NAMALWA (cell line): ENCODE data around the gene RANBP3L.
A peak's percentile ranks its signal among the peaks of the same experiment; 100 is the strongest.

Source experiments
- DNase-seq: peaks from one replicate; pipeline ENCODE4 v3.0.0-alpha.2; 2015; ENCODE audit warnings: low spot score

The RANBP3L gene

DNA sequence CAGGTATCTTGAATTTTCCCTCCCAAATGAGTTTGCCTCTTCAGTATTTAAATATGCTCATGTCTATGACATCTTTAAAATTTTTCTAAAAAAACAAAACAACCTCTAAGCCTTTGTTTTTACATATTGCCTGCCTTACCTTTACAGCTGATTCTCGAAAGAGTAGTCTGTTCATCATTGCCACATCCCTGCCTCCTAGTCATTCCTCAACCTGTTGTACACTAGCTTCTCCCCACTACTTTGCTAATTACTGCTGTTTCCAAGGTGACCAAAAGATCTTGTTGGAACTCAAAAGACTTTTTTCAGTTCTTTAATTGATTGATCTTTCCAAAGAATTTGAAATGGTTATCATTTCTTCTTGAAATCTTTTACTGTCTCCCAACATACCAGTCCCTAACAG is 58.0 kb downstream of the RANBP3L start:
- no peak for DNase-seq

DNA sequence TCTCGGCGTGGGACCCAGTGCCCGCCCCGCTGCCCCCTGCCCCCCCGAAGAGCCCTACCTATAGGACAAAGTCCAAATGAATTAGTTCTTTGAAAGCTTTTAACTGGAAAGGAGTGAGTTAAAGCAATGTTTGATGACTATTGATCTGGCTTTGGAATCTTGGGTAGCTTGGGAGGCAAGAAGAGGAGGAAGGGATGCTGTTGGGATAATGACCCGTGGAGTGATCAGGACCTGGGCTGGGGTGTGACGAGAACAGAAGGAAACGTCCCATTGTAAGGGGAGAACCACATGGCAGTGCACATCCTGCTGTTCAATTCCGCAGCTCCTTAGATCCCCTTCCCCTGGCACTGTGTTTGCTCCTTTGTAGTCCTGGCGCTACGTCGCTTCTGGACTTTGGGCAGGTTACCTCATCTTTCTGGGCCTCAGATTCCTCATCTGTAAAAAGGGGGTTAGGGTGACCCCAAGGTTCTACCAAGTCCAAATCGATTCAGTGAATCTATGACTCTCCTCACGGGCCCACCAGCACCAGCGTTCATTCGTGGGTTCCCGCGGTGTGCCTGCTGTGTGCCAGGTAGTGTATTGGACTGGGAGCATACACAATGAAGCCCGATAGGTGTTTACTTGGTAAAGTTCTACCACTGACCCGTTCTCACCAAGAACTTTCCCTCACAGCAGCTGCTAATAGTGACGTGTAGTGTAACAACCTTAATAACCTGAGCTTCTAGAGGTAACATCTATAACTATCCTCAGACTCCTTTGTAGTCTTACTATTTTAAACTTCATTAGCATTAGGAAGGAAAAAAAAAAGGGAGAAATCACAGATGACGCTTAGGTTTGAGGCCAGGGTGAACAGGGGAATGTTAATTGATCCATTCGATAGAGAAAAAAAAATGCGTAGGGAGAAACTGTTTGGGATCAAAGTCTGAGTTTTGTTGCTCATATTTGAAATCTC is 58.9 kb downstream of the RANBP3L start:
- no peak for DNase-seq

GRCh38 chr5:36241631-36242533 is 59.8 kb downstream of the RANBP3L start, which contains the start of gene NADK2:
NADK2 (minus strand) TSS chr5:36241925; CDS start chr5:36241798, 127 bp downstream.
- DNase-seq = peak; percentile 98

- peak; percentile 71 for DNase-seq
These were observed 60.7 kb downstream of the RANBP3L start for GRCh38 chr5:36240779-36241630.

- DNase-seq = peak; percentile 48
These were observed 62.1 kb downstream of the RANBP3L start for GRCh38 chr5:36239370-36240293.

- peak; percentile 36 for DNase-seq
These were observed 63.0 kb downstream of the RANBP3L start for GRCh38 chr5:36238502-36239295.

GRCh38 chr5:36237751-36238150 is 64.0 kb downstream of the RANBP3L start:
- DNase-seq = peak; percentile 54

GRCh38 chr5:36236801-36237200 is 64.9 kb downstream of the RANBP3L start:
- peak; percentile 84 for DNase-seq

DNA sequence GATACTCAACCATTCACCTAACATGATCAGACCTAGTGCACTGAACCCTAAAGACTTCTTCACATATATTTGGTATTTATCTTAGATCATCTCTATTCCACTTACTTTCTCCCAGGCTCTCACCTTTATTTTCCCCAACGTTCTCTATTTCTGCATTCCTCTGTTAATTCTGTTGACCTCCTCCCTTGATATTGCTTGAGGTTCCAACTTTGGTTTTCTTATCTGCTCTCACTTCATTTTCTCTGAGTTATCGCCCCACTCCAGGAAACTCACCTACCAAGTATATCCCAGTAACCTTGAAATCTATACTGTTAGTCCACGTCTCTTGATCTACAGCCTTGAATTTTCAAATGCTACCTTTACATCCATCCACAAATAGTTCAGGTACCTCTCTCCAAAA is 69.2 kb downstream of the RANBP3L start:
- DNase-seq = no peak

GRCh38 chr5:36230151-36230790 is 71.4 kb downstream of the RANBP3L start:
- no peak for DNase-seq

DNA sequence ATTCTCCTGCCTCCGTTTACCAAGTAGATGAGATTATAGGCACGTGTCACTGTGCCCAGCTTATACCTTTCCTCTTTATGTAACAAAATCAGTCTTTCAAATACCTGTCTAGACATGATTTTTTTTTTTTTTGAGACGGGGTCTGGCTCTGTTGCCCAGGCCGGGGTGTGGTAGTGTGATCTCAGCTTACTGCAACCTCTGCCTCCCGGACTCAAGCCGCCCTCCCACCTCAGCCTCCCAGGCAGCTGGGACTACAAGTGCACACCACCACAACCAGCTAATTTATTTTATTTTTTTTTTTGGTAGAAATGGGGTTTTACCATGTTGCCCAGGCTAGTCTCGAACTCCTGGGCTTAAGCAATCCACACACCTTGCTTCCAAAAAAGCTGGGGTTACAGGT is 73.2 kb downstream of the RANBP3L start:
- no peak for DNase-seq

GRCh38 chr5:36227046-36227445 is 74.7 kb downstream of the RANBP3L start:
- DNase-seq = no peak

- DNase-seq = no peak
These were observed 79.1 kb downstream of the RANBP3L start for GRCh38 chr5:36222620-36223019.

- no peak for DNase-seq
These were observed 83.7 kb downstream of the RANBP3L start for GRCh38 chr5:36217988-36218387.

GRCh38 chr5:36217567-36217966 is 84.1 kb downstream of the RANBP3L start:
- DNase-seq = no peak

DNA sequence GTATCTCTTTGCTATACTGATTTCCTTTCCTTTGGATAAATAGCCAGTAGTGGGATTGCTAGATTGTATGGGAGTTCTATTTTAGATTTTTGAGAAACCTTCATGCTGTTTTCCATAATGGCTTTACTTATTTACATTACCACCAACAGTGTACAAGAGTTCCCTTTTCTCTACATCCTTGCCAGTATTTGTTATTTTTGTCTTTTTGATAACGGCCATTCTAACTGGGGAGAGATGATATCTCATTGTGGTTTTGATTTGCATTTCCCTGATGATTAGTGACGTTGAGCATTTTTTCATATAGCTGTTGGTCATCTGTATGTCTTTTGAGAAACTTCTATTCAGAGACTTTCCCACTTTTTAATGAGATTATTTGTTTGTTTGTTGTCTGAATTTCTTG is 85.8 kb downstream of the RANBP3L start:
- DNase-seq = peak; percentile 53

DNA sequence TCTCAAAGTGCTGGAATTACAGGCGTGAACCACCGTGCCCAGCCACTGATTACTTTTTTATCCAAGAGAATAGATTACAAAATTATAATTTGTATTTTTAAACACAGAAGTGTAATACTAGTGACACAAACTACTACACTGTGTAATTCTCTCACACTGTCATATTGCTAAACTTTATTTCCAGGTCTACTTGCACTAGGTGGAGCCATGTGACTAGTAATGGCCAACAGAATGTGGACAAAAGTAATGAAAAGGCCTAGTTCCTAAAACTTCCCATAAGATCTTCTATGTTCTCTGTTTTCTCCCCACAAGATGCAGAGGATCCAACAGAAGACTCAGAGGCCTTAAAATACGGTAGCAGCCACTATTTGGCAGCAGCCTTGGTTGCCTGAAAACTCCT is 87.3 kb downstream of the RANBP3L start:
- DNase-seq = peak; percentile 24

DNA sequence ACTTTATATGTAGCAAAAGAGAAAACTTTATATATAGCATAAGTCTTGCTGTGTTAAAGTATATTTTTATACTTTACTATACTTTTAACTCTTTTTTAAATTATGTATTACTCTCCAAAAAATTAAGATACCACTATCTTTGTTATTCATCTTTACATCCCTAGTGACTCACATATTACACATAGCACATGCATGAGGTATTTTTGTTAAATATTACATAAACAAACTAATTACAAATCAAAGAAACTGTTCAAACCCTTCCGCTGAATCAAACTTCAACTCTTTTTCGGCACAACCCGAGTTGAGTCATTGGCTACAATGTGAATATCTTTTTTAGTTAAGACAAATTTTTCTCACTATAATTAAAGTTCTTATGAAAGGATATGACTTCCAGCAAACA is 92.0 kb downstream of the RANBP3L start:
- no peak for DNase-seq

DNA sequence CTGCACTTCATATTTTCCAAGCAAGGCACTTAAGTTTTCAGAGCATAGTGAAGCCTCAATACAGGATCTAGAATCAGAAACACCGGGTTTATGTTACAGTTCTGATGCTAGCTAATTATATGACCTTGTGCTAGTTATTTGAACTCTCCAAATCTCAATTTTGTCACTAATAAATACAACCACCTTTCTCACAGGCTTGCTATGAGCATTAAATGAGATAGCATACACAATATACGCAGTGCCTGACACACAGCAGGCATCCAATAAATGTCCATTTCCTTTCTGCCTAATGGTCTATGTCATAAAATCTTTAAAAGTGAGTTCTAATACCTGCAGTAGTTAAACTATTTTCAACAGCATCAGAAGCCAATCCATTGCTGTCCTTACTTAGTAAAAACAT is 92.9 kb downstream of the RANBP3L start:
- no peak for DNase-seq
